H1 (cell line): ENCODE measurements around the gene UHMK1. TPM values are rescaled to one million over a fixed set of nuclear protein-coding genes. Genes with fewer than 3 reads are reported as not detected.

Experiments
- CTCF ChIA-PET: fragments of 300-600 bp; sonication (Branson Sonifier 250); formaldehyde crosslinking; loops from one replicate; lab custom pipeline; 2021; ENCODE audit not compliant: partially characterized antibody; lab: Charles Lee
- POLR2A ChIA-PET: fragments of 300-600 bp; sonication (Branson Sonifier 250); formaldehyde crosslinking; loops from one replicate; lab custom pipeline; 2021; ENCODE audit warnings: inconsistent platforms; ENCODE audit not compliant: partially characterized antibody; lab: Charles Lee
- DNase-seq, 2 experiments: peaks; one replicate each; pipeline versions ENCODE4 v3.0.0 to v3.0.0-alpha.2; 2010 to 2022; ENCODE audit warnings: low spot score in 2 of 2, low read depth in 1 of 2, mixed read lengths in 1 of 2
- FAIRE-seq: peaks from 2 replicates; lab custom pipeline; 2011; peaks lifted over from hg19 to GRCh38; lab: Jason Lieb, UNC
- H2AFZ ChIP-seq: 2 replicates; pipeline ENCODE4 v1.8.1; 2012; ENCODE audit warnings: low read length, inconsistent platforms
- H2AK5ac ChIP-seq: 2 replicates; pipeline ENCODE4 v1.6.1; 2013; ENCODE audit warnings: low read depth, low read length
- H2BK120ac ChIP-seq: replicated peaks from 2 replicates; pipeline ENCODE3; 2013; ENCODE audit warnings: low read depth, low read length, inconsistent platforms
- H2BK12ac ChIP-seq: 2 replicates; pipeline ENCODE4 v1.6.1; 2013; ENCODE audit warnings: low read depth, low read length
- H2BK15ac ChIP-seq: 2 replicates; pipeline ENCODE4 v1.6.1; 2013; ENCODE audit warnings: low read length
- H2BK20ac ChIP-seq: 2 replicates; pipeline ENCODE4 v1.6.1; 2013; ENCODE audit warnings: low read length
- H2BK5ac ChIP-seq: 2 replicates; pipeline ENCODE4 v1.6.1; 2013; ENCODE audit warnings: low read depth, low read length
- H3K14ac ChIP-seq: 2 replicates; pipeline ENCODE4 v1.6.1; 2013; ENCODE audit warnings: inconsistent platforms; ENCODE audit not compliant: insufficient read length
- H3K18ac ChIP-seq: 2 replicates; pipeline ENCODE4 v1.6.1; 2013; ENCODE audit warnings: low read length; ENCODE audit errors: extremely low read depth
- H3K23ac ChIP-seq: 2 replicates; pipeline ENCODE4 v1.6.1; 2013; ENCODE audit warnings: inconsistent platforms; ENCODE audit not compliant: insufficient read length
- H3K23me2 ChIP-seq: 2 replicates; pipeline ENCODE4 v1.6.1; 2013; ENCODE audit warnings: low read depth, low read length
- H3K27ac ChIP-seq: 2 replicates; pipeline ENCODE4 v1.6.1; 2011; ENCODE audit warnings: low read depth, low read length, inconsistent platforms
- H3K27me3 ChIP-seq, 4 experiments: replicated peaks in 1 of 4; 1 replicate in 1 of 4; 2 replicates in 3 of 4; pipeline versions ENCODE4 v1.6.1 to v1.8.1; 2011 to 2013; ENCODE audit warnings: low read length in 3 of 4, mild to moderate bottlenecking in 3 of 4, inconsistent platforms in 2 of 4, mixed read lengths in 2 of 4, moderate library complexity in 1 of 4; ENCODE audit not compliant: control insufficient read depth in 3 of 4, insufficient read depth in 3 of 4; ENCODE audit errors: extremely low read depth in 1 of 4
- H3K36me3 ChIP-seq, 4 experiments: 2 replicates each; pipeline versions ENCODE4 v1.6.1 to v1.8.1; 2011 to 2013; ENCODE audit warnings: mild to moderate bottlenecking in 4 of 4, low read length in 3 of 4, moderate library complexity in 2 of 4, control low read depth in 1 of 4, inconsistent platforms in 1 of 4; ENCODE audit not compliant: insufficient read depth in 4 of 4, control insufficient read depth in 2 of 4
- H3K4ac ChIP-seq: replicated peaks from 2 replicates; pipeline ENCODE3; 2013; ENCODE audit warnings: low read length, low read depth, mixed read lengths, inconsistent platforms; ENCODE audit not compliant: insufficient read length
- H3K4me1 ChIP-seq, 4 experiments: replicated peaks in 1 of 4; 1 replicate in 1 of 4; 2 replicates in 3 of 4; pipeline versions ENCODE4 v1.6.1 to v1.8.1; 2011 to 2013; ENCODE audit warnings: low read length in 3 of 4, inconsistent platforms in 2 of 4, mixed read lengths in 1 of 4; ENCODE audit not compliant: insufficient read depth in 4 of 4, control insufficient read depth in 3 of 4
- H3K4me2 ChIP-seq, 2 experiments: 2 replicates each; pipeline versions ENCODE4 v1.6.1 to v1.8.1; 2011 to 2013; ENCODE audit warnings: low read depth in 2 of 2, low read length in 2 of 2, control low read depth in 1 of 2, inconsistent platforms in 1 of 2, mild to moderate bottlenecking in 1 of 2; ENCODE audit not compliant: insufficient read depth in 1 of 2
- H3K4me3 ChIP-seq, 4 experiments: fragments of 200-600, 300-600 bp in 1 of 4; sonication (generic), shearing (Covaris generic), sonication (Bioruptor Twin) in 1 of 4; 2 replicates each; pipeline versions ENCODE4 v1.5.1 to v1.8.1; 2011 to 2016; ENCODE audit warnings: low read length in 4 of 4, low read depth in 3 of 4, control low read depth in 2 of 4, inconsistent platforms in 2 of 4, mild to moderate bottlenecking in 2 of 4, mixed read lengths in 1 of 4, moderate library complexity in 1 of 4; ENCODE audit not compliant: insufficient read depth in 2 of 4; ENCODE audit errors: extremely low read depth in 1 of 4
- H3K56ac ChIP-seq: replicated peaks from 2 replicates; pipeline ENCODE3; 2013; ENCODE audit warnings: low read depth, mild to moderate bottlenecking, mixed read lengths, low read length, inconsistent platforms; ENCODE audit not compliant: insufficient read length
- H3K79me1 ChIP-seq: 2 replicates; pipeline ENCODE4 v1.6.1; 2013; ENCODE audit warnings: low read depth, low read length, control low read depth
- H3K79me2 ChIP-seq, 2 experiments: 2 replicates each; pipeline versions ENCODE4 v1.6.1 to v1.8.1; 2012 to 2013; ENCODE audit warnings: low read length in 2 of 2, mild to moderate bottlenecking in 2 of 2, inconsistent platforms in 1 of 2; ENCODE audit not compliant: insufficient read depth in 2 of 2, control insufficient read depth in 1 of 2
- H3K9ac ChIP-seq, 4 experiments: replicated peaks in 1 of 4; 1 replicate in 1 of 4; 2 replicates in 3 of 4; pipeline versions ENCODE4 v1.6.1 to v1.8.1; 2011 to 2013; ENCODE audit warnings: low read depth in 3 of 4, low read length in 3 of 4, control low read depth in 2 of 4, mild to moderate bottlenecking in 2 of 4, moderate library complexity in 2 of 4, inconsistent platforms in 1 of 4; ENCODE audit errors: extremely low read depth in 1 of 4
- H3K9me3 ChIP-seq, 2 experiments: 2 replicates each; pipeline versions ENCODE4 v1.6.1 to v1.8.1; 2012 to 2013; ENCODE audit warnings: mild to moderate bottlenecking in 2 of 2, moderate library complexity in 2 of 2, control low read depth in 1 of 2, inconsistent platforms in 1 of 2, low read depth in 1 of 2, low read length in 1 of 2, mixed read lengths in 1 of 2; ENCODE audit not compliant: insufficient read depth in 2 of 2
- H4K20me1 ChIP-seq, 2 experiments: replicated peaks in 1 of 2; 2 replicates each; pipeline versions ENCODE3 to v1.8.1; 2011 to 2013; ENCODE audit warnings: inconsistent platforms in 2 of 2, low read length in 2 of 2, mild to moderate bottlenecking in 1 of 2; ENCODE audit not compliant: insufficient read depth in 2 of 2, control insufficient read depth in 1 of 2
- H4K5ac ChIP-seq: 2 replicates; pipeline ENCODE4 v1.6.1; 2013; ENCODE audit warnings: low read length, low read depth, mixed read lengths, inconsistent platforms; ENCODE audit not compliant: insufficient read length
- H4K8ac ChIP-seq: 2 replicates; pipeline ENCODE4 v1.8.0; 2013; ENCODE audit warnings: mild to moderate bottlenecking, moderate library complexity, low read length, inconsistent platforms; ENCODE audit not compliant: insufficient read depth; ENCODE audit errors: extremely low read depth
- H4K91ac ChIP-seq: replicated peaks from 2 replicates; pipeline ENCODE3; 2013; ENCODE audit warnings: low read length, mixed read lengths, inconsistent platforms; ENCODE audit not compliant: insufficient read length
- CHD2 ChIP-seq: IDR thresholded peaks from 2 replicates; pipeline ENCODE4 v1.6.1; 2012; ENCODE audit warnings: low read length, improper control_type of control experiment
- CREB1 ChIP-seq: IDR thresholded peaks from 2 replicates; pipeline ENCODE4 v1.6.1; 2012; ENCODE audit warnings: inconsistent platforms
- EGR1 ChIP-seq: IDR thresholded peaks from 2 replicates; pipeline ENCODE4 v1.6.1; 2011; ENCODE audit warnings: low read depth, low read length, borderline replicate concordance
- FOSL1 ChIP-seq: IDR thresholded peaks from 2 replicates; pipeline ENCODE4 v1.6.1; 2011; ENCODE audit warnings: mild to moderate bottlenecking, low read depth, low read length, moderate library complexity; ENCODE audit not compliant: insufficient read depth
- GABPA ChIP-seq: IDR thresholded peaks from 2 replicates; pipeline ENCODE4 v1.6.1; 2011; ENCODE audit warnings: mild to moderate bottlenecking, low read length, moderate library complexity, borderline replicate concordance; ENCODE audit not compliant: insufficient read depth
- MAFK ChIP-seq: IDR thresholded peaks from 2 replicates; pipeline ENCODE4 v1.6.1; 2012; ENCODE audit warnings: low read depth, mild to moderate bottlenecking, improper control_type of control experiment, low read length
- NANOG ChIP-seq: IDR thresholded peaks from 2 replicates; pipeline ENCODE4 v1.6.1; 2011; ENCODE audit warnings: low read length, low read depth, mild to moderate bottlenecking, inconsistent platforms; ENCODE audit not compliant: insufficient read depth, poor library complexity, severe bottlenecking
- PHF8 ChIP-seq: fragments of 200-600 bp; sonication (generic); conservative IDR thresholded peaks from 2 replicates; pipeline ENCODE4 v1.7.1; 2012; ENCODE audit warnings: low read depth, mild to moderate bottlenecking, inconsistent platforms, low read length, moderate library complexity
- POLR2AphosphoS5 ChIP-seq: IDR thresholded peaks from 2 replicates; pipeline ENCODE4 v1.6.1; 2011; ENCODE audit warnings: low read depth, low read length
- RBBP5 ChIP-seq: IDR thresholded peaks from 2 replicates; pipeline ENCODE4 v1.7.1; 2012; ENCODE audit warnings: low read depth, mild to moderate bottlenecking, inconsistent platforms, low read length, moderate library complexity, borderline replicate concordance
- SIX5 ChIP-seq: IDR thresholded peaks from 2 replicates; pipeline ENCODE4 v1.6.1; 2011; ENCODE audit warnings: mild to moderate bottlenecking, low read depth, low read length
- SP1 ChIP-seq: IDR thresholded peaks from 2 replicates; pipeline ENCODE4 v1.6.1; 2011; ENCODE audit warnings: low read depth, low read length
- polyA plus RNA-seq, 7 experiments: library from polyadenylated mRNA; depleted of rRNA in 3 of 7; stranded (reverse) in 5 of 7; unstranded in 2 of 7; fragments of >200 nt in 5 of 7; fragments of 200-250 nt in 2 of 7; gene quantifications; 1 replicate in 5 of 7; 2 replicates in 1 of 7; 4 replicates in 1 of 7; pipeline versions ENCODE4 v1.2.1 to v1.2.3, GENCODE V29; 2011 to 2013; ENCODE audit warnings: missing spikeins in 2 of 7, mixed read lengths in 2 of 7
- total RNA-seq: library from RNA; stranded (reverse); fragmentation: NEBNext Ultra II Directional; extraction: Animal tissue kit (Norgen Biotek cat#: 25700); gene quantifications from 2 replicates; pipeline ENCODE4 v1.2.1, GENCODE V29; 2021
- TF ChIP-seq, protein P1 (sequence below): IDR thresholded peaks from 2 replicates; pipeline ENCODE4 v1.6.1; 2012; ENCODE audit warnings: inconsistent platforms

UHMK1 gene
- total and polyA plus RNA-seq, 2 of the 8 experiments (the other 6 are each of a cell fraction or from before 2014, with no cell fraction given): 4.6 to 16.1 TPM

GRCh38 chr1:162485236-162485635 lies 12.4 kb upstream of the UHMK1 start:
- no peaks in the 10 kb centered on the region for H3K4me1 ChIP-seq
- H4K5ac ChIP-seq: no peak overlapping the region
- H3K4ac ChIP-seq: no peak overlapping the region
- no peak overlapping the region for H2BK20ac ChIP-seq
- no peak overlapping the region for H2AK5ac ChIP-seq
- H3K23ac ChIP-seq: no peak overlapping the region
- no peaks in the 10 kb centered on the region for H3K79me1 ChIP-seq
- H2BK15ac ChIP-seq: no peak overlapping the region
- no peaks in the 10 kb centered on the region for H3K27me3 ChIP-seq
- CTCF ChIA-PET: no interaction called here
- H3K27ac ChIP-seq: no peak overlapping the region
- no peak overlapping the region for H2AFZ ChIP-seq
- no peak overlapping the region for H3K14ac ChIP-seq
- no peak for DNase-seq
- H3K56ac ChIP-seq: no peak overlapping the region
- H2BK12ac ChIP-seq: no peak overlapping the region
- no peak for FAIRE-seq
- H3K18ac ChIP-seq: no peak overlapping the region
- H3K9ac ChIP-seq: no peak overlapping the region
- H3K4me3 ChIP-seq: no peak overlapping the region
- no peak overlapping the region for H4K91ac ChIP-seq
- no peak overlapping the region for H3K4me2 ChIP-seq
- H3K36me3 ChIP-seq: no peaks in the 10 kb centered on the region
- POLR2A ChIA-PET: no interaction called here
- H3K9me3 ChIP-seq: no peaks in the 10 kb centered on the region
- H4K8ac ChIP-seq: no peak overlapping the region
- H2BK120ac ChIP-seq: no peak overlapping the region
- H2BK5ac ChIP-seq: no peak overlapping the region
- H3K23me2 ChIP-seq: no peaks in the 10 kb centered on the region
- H4K20me1 ChIP-seq: no peaks in the 10 kb centered on the region
- H3K79me2 ChIP-seq: no peaks in the 10 kb centered on the region
- TF ChIP-seq, protein P1, sequence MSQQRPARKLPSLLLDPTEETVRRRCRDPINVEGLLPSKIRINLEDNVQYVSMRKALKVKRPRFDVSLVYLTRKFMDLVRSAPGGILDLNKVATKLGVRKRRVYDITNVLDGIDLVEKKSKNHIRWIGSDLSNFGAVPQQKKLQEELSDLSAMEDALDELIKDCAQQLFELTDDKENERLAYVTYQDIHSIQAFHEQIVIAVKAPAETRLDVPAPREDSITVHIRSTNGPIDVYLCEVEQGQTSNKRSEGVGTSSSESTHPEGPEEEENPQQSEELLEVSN: no peak
- no peak for TF ChIP-seq SP1
- no peak for TF ChIP-seq FOSL1
- no peak for TF ChIP-seq SIX5
- no peak for TF ChIP-seq CREB1
- no peak for TF ChIP-seq EGR1
- no peak for TF ChIP-seq PHF8
- no peak for TF ChIP-seq NANOG
- TF ChIP-seq CHD2: no peak
- TF ChIP-seq POLR2AphosphoS5: no peak
- no peak for TF ChIP-seq MAFK
- TF ChIP-seq GABPA: no peak
- no peak for TF ChIP-seq RBBP5
